CD4-positive, alpha-beta T cell treated with Interleukin-4 for 4 hours (primary cell): Measurements from ENCODE around the gene TUBB.
A peak's percentile ranks its signal among the peaks of the same experiment; 100 is the strongest.
"Not testable (repeated sequence)": the region's sequence is repeated elsewhere in the genome, so short reads cannot be mapped to it uniquely, and the experiment has no call there.

ENCODE experiments used
- DNase-seq: peaks from one replicate; pipeline ENCODE4 v3.0.0-alpha.2; 2020

The TUBB gene

DNA sequence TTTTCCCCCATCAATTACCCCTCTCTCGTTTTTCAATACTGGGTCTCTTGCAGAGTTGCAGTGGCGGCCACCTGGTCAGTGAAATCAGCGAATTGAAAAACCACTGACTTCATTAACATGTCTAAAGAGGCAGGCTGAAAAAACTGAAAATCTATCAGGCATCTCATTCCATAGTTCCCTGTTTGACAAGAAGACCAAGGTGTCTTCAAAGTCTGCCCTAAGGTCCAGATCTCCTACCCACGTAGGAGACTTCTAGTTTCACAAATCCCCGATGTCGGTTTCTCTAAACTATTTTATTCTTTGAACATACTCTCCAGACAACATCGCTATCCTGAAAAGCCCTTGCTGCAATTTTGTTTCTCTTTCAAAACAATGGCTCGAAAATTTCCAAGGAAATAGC is 796 bp upstream of the TUBB start:
- DNase-seq, result no peak

DNA sequence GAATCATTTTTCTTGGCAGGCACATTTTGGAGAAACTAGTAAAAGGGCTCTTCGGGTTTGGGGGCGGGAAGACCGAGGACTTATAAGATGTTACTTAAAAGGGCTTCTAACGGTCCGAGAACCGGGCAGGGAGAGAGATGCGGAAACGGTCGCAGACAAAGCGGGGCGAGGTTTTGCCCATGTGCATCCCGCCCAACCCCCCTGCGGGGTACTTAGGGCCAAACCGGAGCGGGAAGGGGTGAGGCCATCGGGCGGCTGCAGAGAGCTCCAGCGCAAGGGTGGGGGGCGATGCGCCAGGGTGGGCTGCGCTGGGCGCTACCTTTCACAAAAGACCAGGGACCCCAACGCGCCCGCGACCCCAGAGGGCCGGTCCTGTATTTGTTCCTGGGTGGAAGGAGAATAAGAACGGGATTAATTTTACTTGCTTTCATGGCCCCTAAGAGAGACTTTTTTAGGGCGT is 616 bp downstream of the TUBB start:
- peak; percentile 34 for DNase-seq

DNA sequence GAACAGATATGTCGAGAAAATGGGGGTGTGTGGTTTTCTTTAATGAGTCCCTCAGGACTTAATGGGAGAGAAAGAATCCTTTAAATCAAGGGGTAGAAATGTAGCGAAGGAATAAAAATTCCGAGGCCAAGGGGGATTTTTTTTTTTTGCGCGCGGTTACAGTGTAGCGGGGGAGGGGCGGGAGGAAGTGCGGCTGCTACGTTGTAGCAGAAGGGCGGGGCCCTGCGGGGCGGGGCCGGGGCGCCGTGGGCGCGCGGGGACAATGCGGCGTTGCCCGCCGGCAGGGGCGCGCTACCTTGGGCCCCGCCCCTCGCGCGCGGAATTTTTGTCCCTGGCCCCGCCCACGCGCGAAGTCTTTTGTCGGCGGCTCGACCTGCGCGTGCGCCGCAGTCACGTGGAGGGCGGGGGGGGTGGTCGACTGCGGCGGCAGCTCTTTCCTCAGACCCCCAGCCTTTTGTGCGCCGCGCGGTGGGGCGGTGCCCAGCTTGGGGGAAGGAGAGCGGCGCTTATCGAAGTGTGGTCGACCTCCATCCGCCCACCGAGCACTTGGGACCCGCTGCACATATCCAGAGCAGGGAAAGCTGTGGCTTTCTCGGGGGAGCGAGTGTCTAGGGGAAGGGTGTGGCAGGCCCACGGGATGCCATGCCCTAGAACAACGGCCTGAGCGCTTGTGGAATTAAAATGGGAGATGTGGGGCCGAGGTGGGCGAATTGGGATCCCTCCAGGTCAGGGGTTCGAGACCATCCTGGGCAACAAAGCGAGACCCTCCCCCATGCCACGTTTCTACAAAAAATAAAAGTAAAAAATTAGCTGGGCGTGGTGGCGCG is 1.3 kb downstream of the TUBB start:
- peak; percentile 92 for DNase-seq

DNA sequence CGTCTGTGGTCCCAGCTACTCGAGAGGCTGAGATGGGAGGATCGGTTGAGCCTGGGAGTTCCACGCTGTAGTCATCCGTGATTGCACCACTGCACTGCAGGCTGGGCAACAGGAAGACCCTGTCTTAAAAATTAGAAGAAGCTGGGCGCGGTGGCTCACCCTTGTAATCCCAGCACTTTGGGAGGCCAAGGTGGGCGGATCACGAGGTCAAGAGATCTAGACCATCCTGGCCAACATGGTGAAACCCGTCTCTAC is 1.8 kb downstream of the TUBB start:
- DNase-seq, result not testable (repeated sequence)

DNA sequence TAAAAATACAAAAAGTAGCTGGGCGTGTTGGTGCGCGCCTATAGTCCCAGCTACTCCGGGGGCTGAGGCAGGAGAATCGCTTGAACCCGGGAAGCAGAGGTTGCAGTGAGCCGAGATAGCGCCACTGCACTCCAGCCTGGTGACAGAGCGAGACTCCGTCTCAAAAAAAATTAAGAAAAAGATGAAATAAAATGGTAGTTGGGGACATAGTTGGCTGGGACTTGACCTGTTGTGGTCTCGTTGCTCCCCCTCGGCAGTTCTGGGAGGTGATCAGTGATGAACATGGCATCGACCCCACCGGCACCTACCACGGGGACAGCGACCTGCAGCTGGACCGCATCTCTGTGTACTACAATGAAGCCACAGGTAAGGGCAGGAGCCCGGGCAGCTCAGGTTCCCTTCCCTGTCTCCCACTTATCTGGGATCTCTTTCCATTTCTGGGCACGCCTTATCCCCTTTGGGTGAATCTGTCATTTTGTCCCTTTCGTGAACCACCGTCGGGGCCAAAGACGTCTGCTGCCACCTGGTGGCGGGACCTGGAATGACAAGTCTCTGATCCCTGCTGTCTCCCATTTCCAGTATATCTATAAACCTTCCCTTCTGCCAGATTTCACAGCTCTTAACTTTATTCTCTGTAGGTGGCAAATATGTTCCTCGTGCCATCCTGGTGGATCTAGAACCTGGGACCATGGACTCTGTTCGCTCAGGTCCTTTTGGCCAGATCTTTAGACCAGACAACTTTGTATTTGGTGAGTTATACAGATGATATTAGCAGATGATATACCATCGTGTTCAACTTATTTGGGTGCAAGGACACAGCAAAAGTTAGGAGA is 2.3 kb downstream of the TUBB start:
- DNase-seq, result peak; percentile 77

DNA sequence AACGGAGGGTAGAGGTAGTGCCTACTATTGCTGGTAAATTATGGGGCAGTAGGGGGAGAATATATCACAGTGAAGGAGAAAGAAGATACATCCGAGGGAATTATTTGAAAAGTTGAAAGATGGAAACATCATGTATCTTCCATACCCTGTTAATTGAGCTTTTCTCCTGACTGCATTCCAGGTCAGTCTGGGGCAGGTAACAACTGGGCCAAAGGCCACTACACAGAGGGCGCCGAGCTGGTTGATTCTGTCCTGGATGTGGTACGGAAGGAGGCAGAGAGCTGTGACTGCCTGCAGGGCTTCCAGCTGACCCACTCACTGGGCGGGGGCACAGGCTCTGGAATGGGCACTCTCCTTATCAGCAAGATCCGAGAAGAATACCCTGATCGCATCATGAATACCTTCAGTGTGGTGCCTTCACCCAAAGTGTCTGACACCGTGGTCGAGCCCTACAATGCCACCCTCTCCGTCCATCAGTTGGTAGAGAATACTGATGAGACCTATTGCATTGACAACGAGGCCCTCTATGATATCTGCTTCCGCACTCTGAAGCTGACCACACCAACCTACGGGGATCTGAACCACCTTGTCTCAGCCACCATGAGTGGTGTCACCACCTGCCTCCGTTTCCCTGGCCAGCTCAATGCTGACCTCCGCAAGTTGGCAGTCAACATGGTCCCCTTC is 3.1 kb downstream of the TUBB start:
- DNase-seq, result not testable (repeated sequence)

DNA sequence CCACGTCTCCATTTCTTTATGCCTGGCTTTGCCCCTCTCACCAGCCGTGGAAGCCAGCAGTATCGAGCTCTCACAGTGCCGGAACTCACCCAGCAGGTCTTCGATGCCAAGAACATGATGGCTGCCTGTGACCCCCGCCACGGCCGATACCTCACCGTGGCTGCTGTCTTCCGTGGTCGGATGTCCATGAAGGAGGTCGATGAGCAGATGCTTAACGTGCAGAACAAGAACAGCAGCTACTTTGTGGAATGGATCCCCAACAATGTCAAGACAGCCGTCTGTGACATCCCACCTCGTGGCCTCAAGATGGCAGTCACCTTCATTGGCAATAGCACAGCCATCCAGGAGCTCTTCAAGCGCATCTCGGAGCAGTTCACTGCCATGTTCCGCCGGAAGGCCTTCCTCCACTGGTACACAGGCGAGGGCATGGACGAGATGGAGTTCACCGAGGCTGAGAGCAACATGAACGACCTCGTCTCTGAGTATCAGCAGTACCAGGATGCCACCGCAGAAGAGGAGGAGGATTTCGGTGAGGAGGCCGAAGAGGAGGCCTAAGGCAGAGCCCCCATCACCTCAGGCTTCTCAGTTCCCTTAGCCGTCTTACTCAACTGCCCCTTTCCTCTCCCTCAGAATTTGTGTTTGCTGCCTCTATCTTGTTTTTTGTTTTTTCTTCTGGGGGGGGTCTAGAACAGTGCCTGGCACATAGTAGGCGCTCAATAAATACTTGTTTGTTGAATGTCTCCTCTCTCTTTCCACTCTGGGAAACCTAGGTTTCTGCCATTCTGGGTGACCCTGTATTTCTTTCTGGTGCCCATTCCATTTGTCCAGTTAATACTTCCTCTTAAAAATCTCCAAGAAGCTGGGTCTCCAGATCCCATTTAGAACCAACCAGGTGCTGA is 3.9 kb downstream of the TUBB start:
- DNase-seq, result not testable (repeated sequence)

DNA sequence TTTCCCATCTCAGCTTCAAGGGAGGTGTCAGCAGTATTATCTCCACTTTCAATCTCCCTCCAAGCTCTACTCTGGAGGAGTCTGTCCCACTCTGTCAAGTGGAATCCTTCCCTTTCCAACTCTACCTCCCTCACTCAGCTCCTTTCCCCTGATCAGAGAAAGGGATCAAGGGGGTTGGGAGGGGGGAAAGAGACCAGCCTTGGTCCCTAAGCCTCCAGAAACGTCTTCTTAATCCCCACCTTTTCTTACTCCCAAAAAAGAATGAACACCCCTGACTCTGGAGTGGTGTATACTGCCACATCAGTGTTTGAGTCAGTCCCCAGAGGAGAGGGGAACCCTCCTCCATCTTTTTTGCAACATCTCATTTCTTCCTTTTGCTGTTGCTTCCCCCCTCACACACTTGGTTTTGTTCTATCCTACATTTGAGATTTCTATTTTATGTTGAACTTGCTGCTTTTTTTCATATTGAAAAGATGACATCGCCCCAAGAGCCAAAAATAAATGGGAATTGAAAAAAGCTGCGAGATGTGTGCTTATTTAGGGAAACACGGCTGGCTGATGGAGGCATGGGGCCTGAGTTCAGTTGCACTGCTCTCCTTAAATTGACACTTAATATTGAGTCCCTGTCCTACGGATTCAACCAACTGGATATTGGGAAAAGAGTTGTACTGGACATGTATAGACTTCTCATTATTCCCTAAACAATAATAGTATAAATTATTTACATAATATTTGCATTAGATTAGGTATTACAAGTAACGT is 4.9 kb downstream of the TUBB start:
- no peak for DNase-seq

DNA sequence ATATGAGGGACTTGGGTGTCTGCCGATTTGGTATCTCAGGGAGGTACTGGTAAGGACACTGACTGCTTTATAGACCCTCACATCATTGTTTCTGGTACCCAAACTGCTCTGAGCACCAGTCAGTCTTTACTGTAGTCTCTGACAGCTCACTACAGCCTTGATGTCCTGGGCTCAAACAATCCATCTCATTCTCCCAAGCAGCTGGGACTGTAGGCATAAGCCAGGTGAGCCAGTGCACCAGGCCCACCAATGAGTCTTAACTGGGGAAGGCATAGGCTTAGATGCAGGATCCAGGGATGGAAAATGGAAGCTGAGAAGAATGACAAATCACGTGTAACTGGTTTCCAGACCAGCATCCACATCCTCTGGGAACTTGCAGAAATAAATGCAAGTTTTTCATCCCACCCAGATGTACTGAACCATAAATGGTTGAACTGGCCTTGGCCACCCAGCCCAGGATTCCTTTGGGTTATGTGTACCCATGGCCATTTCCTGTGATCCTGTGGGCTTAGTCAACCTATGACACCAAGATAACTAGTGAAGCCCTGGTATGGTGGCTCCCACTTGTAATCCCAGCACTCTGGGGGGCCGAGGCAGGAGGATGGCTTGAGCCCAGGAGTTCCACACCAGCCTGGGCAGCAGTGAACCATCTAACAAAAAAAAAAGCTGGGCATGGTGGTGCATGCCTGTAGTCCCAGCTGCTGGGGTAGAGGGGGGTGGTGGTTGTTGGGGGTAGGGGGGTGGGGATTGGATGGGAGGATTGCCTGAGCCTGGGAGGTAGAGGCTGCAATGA is 5.8 kb downstream of the TUBB start:
- DNase-seq, result no peak

DNA sequence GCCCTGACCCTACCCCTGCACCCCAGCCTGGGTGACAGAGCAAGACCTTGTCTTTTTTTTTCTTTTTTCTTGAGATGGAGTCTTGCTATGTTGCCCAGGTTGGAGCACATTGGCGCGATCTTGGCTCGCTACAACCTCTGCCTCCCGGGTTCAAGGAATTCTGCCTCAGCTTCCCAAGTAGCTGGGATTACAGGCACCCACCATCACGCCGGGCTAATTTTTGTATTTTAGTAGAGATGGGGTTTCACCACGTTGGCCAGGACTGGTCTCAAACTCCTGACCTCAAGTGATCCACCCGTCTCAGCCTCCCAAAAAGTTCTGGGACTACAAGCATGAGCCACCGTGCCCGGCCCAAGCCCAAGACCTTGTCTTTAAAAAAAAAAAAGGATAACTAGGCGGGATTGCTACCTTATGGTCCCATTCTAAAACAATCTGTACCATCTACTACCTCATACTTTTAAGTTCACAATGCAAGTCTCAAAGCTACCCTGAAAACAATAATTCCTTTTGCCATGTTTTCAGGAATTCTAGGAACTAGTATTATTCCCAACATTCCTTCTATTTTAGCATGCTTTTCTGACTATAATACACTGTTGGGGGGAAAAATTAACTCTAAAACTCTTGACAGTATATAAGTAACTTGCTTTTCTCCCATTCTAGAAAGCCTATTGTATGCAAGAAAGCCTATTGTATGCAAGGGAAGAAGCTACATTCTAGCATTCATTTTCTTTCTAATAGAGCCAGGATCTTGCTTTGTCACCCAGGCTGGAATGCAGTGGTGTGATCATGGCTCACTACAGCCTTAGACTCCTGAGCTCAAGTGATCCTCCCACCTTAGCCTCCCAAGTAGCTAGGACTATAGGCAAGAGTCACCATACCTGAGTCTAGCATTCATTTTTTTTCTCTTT is 6.6 kb downstream of the TUBB start:
- no peak for DNase-seq

DNA sequence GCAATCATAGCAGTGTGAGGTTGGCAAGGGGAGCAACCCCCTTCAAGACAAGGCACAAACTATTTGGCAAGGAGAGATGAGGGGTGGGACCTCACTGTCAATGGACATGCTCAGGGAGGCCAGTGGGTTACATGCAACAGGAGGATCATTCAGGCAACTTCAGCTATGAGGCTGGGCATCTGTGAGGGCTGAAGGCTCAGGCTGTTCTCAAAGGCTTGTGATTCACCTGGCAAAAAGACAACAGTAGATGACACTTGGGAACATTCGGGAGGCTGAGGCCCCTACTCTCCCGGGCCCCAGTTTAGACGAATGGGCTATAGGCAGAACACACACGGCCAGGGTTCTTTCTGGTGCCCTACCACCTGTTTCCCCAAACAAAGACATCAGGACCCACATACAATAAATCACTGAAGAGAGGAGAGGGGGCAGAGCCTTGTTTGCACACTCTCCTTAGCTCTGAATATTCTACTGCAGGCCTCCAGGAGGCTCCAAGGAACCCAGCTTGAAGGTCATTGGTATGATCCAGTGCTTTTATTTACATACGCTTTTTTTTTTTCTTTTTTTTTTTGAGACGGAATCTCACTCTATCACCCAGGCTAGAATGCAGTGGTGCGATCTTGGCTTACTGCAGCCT is 7.9 kb downstream of the TUBB start:
- no peak for DNase-seq

DNA sequence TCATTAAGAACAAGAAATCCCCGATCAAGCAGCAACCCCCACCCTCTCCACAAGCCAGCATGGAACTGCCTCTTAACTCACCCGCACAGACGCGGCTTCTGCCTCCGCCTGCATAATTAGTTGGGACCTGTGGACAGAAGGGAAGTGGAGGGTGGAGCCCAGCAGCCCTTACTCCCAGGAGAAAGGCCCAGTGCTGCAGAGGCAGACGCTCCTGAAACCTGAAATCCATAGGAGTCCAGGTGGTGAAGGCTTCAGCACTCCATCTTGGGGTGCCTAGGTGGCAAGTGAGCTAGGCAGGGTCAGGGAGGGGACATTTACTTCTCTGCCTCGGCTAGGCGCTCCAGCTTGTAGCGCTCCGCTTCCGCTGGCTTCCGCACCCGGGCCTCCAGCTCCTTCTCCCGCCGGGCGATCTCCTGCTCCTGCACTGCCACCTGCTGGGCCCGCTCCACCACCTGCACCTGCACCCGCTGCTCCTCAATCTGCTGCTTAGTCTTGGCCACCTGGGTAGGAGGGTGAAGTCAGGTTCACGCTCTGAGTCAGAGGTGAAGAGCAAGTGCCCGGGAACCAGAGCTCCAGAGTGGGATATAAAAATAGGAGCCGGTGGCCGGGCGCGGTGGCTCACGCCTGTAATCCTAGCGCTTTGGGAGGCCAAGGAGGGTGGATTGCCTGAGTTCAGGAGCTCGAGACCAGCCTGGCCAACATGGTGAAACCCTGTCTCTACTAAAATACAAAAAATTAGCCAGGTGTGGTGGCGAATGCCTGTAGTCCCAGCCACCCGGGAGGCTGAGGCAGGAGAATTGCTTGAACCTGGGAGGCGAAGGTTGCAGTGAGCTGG is 10.7 kb downstream of the TUBB start:
- DNase-seq, result peak; percentile 84

DNA sequence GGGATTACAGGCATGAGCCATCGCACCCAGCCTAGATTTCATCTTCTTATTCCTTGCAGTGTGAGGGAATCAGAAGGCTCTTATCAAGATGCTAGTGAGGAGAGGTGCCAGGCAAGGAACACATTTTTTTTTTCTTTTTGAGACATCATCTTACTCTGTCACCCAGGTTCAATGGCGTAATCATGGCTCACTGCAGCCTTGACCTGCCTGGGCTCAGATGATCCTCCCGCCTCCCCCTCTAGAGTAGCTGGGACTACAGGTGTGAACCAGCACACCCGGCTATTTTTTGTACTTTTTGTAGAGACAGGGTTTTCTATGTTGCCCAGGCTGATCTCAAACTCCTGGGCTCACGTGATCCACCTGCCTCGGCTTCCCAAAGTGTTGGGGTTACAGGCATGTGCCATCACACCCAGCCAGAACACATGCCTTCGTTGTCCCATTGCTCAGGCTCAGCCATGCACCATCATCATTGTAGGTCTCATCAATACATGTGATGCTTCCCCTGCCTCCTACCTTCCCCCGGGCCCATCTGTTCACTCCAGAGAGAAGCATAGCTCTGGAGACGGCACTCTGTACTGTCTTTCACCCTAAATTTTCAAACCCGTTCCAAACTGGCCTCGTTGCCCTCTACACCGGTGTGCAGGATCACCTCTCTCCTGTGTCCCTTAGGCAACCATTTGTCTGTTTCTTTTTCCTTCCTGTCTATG is 12.2 kb downstream of the TUBB start:
- DNase-seq, result no peak

DNA sequence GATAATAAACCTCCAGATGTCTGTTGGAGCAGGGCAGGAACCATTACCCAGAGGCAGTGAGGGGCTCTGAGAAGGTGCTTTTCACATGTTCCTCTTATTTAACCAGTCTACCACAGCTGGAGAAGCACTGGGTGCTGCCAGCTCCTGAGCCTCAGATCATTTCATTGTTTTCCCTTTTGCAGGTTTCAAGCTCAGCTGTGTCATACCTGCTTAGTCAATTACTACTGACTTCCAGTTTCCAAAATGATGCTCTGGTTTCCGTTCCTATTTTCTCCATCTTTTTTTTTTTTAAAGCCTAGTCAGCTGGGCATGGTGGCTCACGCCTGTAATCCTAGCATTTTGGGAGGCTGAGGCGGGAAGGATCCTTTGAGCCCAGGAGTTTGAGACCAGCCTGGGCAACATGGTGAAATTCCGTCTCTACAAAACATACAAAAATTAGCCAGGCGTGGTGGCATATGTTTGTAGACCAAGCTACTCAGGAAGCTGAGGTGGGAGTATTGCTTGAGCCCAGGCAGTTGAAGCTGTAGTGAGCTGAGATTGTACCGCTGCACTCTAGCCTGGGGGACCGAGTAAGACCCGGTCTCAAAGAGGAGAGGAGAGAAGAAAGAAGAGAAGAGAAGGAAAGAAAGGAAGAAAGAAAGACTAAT is 15.6 kb downstream of the TUBB start:
- DNase-seq, result no peak

DNA sequence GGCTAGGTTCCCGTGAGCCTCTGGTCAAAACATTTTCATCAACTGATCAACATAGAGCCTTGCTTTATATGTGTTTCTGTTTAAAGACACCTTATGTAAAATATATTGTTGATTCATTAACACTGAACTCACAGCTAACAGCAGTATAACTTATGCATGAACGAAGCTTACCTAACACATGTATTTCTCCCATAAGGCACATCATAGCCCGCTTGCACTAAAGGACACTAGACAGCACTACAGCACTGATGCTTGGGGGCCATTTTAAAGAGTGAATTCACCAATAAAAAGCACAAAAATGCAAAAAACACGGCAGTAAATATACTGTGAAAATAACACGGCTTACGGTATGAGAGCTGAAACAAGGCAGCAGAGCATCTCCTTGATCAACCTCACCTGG is 18.4 kb downstream of the TUBB start:
- DNase-seq, result no peak

DNA sequence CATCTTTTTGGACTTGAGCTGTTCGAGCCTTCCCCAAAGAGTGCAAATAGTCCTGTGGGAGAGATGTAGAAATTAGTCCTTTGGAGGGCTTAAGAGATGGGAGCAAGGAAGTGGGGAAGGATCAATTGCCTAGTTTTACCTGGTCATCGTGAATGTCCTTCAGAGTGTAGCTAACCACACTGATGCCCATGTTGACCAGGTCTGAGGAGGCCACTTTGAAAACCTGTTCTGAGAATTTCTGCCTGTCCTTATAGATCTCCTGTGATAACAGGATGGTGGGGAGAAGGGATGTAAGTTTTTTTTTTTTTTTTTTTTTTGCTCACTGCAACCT is 20.4 kb downstream of the TUBB start:
- no peak for DNase-seq

DNA sequence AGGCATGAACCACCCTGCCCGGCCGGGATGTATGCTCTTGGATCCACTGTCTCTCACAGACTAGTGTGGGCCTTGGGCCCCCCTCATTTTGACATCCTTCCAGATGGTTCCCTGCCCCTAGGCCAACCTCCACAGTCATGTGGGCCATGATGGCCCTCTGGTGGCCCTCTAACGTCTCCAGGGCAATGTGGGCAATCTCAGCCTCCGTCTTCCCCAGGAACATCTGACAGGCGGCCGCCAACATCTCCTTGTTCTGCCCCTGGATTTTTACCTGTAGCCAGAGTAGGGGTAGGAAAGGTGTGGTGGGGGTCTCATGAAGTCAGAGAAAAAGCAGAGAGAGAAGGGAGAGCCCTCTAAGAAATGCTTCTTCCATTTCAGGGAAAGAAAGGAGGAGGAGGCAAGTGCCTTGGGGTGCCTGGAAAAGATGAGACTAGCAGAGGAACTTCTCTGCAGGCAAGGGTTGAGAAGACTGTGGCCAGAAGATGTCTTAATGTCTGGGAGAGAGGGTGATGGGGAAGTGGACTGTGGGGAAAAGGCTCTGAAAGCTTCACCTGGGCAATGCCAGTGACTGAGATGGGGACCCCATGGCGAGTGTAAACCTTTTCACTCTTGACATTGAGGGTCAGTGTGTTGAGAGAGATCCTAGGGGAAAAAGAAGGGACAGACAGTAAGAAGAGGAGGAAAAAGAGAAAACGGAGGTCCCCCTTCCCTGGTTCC is 21.1 kb downstream of the TUBB start:
- DNase-seq, result no peak
